HEK293T (cell line): Measurements from ENCODE around the gene MS4A7.
A peak's percentile ranks its signal among the peaks of the same experiment; 100 is the strongest.

Experiments used
- CTCF ChIA-PET: fragments of 350-600 bp; formaldehyde crosslinking; extraction: SDS; loops from one replicate; lab custom pipeline; 2021; ENCODE audit warnings: antibody characterized with exemption, inconsistent platforms; lab: Yijun Ruan, JAX
- POLR2A ChIA-PET: fragments of 350-600 bp; formaldehyde crosslinking; extraction: SDS; loops from one replicate; lab custom pipeline; 2020; ENCODE audit warnings: antibody characterized with exemption, inconsistent platforms; lab: Yijun Ruan, JAX
- DNase-seq: peaks from one replicate; pipeline ENCODE4 v3.0.0; 2012; ENCODE audit warnings: mixed read lengths; ENCODE audit errors: extremely low spot score
- ARNT ChIP-seq: fragments of 450-650 bp; IDR thresholded peaks from 2 replicates; pipeline ENCODE4 v1.6.1; 2017; ENCODE audit warnings: mild to moderate bottlenecking
- BHLHE40 ChIP-seq: fragments of 450-650 bp; IDR thresholded peaks from 2 replicates; pipeline ENCODE4 v1.6.1; 2016; ENCODE audit warnings: mild to moderate bottlenecking, moderate library complexity, borderline replicate concordance
- CTBP1 ChIP-seq: fragments of 450-650 bp; IDR thresholded peaks from 2 replicates; pipeline ENCODE4 v1.6.1; 2016; ENCODE audit warnings: borderline replicate concordance
- ELF4 ChIP-seq: fragments of 450-650 bp; IDR thresholded peaks from 2 replicates; pipeline ENCODE4 v1.6.1; 2017; ENCODE audit warnings: antibody characterized with exemption
- FOXA1 ChIP-seq: fragments of 450-650 bp; IDR thresholded peaks from 2 replicates; pipeline ENCODE4 v1.6.1; 2016; ENCODE audit warnings: mild to moderate bottlenecking
- FOXK2 ChIP-seq: fragments of 450-650 bp; IDR thresholded peaks from 2 replicates; pipeline ENCODE4 v1.6.1; 2016; ENCODE audit warnings: mild to moderate bottlenecking
- FOXM1 ChIP-seq: fragments of 450-650 bp; IDR thresholded peaks from 2 replicates; pipeline ENCODE4 v1.6.1; 2017; ENCODE audit warnings: mild to moderate bottlenecking, borderline replicate concordance
- HDGF ChIP-seq: fragments of 450-650 bp; IDR thresholded peaks from 2 replicates; pipeline ENCODE4 v1.6.1; 2017; ENCODE audit warnings: antibody characterized with exemption, borderline replicate concordance
- L3MBTL2 ChIP-seq: fragments of 450-650 bp; conservative IDR thresholded peaks from 2 replicates; pipeline ENCODE4 v1.6.1; 2016; ENCODE audit warnings: mild to moderate bottlenecking
- LEF1 ChIP-seq: fragments of 450-650 bp; IDR thresholded peaks from 2 replicates; pipeline ENCODE4 v1.6.1; 2017; ENCODE audit warnings: mild to moderate bottlenecking, borderline replicate concordance
- NFRKB ChIP-seq: fragments of 450-650 bp; IDR thresholded peaks from 2 replicates; pipeline ENCODE4 v1.6.1; 2016; ENCODE audit warnings: mild to moderate bottlenecking, moderate library complexity
- SP1 ChIP-seq: fragments of 450-650 bp; IDR thresholded peaks from 2 replicates; pipeline ENCODE4 v1.6.1; 2017
- SUZ12 ChIP-seq: fragments of 450-650 bp; IDR thresholded peaks from 2 replicates; pipeline ENCODE4 v1.6.1; 2016; ENCODE audit warnings: mild to moderate bottlenecking
- TARDBP ChIP-seq: fragments of 450-650 bp; IDR thresholded peaks from 2 replicates; pipeline ENCODE4 v1.6.1; 2016
- ZNF384 ChIP-seq: fragments of 450-650 bp; IDR thresholded peaks from 2 replicates; pipeline ENCODE4 v1.6.1; 2016
- TF ChIP-seq, protein P1 (sequence below): fragments of 450-650 bp; IDR thresholded peaks from 2 replicates; pipeline ENCODE4 v1.6.1; 2016

MS4A7 gene, protein sequence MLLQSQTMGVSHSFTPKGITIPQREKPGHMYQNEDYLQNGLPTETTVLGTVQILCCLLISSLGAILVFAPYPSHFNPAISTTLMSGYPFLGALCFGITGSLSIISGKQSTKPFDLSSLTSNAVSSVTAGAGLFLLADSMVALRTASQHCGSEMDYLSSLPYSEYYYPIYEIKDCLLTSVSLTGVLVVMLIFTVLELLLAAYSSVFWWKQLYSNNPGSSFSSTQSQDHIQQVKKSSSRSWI

DNA sequence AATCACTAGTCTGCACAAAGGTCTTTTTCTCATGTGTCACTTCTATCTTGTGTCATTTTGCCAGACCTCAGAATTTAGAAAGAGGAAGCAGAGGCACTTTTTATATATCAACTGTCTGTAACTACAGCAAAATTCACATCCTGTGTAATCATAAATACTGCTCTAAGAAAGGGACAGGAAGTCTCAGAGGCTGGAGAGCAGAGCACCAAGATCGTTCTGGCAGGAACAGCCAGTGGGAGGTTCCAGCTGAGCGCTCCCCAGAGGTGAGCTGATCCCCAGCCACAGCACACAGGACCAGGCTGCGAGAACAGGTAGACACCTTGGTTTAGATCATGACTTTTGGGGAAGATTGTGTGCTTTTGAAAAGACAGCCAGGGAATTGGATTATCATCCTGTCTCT, at the start of gene MS4A7:
MS4A7 (plus strand) TSS at position 179 of the 400 bp plus-strand sequence. CDS start 4,610 bp downstream, outside the sequence.
- POLR2A ChIA-PET = no interaction called here
- TF ChIP-seq FOXK2 (no peak), NFRKB (no peak), CTBP1 (no peak), HDGF (no peak), L3MBTL2 (no peak), LEF1 (no peak)
- no peak for DNase-seq
- CTCF ChIA-PET = no interaction called here

DNA sequence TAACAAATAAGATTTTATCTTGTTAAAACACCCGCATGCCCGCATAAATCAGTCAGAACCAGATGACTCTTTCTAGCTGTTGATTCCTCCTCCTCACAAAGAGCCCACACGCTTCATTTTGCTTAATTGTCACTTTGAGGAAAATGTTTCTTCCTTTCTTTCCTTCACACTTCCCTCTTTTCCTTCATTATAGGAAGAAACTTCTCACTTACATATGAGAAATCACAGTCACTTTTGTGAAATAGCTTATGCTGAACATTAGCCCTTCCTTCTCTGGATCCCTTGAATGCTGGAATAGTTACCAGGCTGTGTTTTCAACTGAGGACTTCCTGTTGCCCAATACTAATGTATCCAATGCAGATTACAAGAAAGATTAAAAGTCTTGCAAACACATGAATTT, 45.5 kb upstream of the MS4A7 start:
- no peak for TF ChIP-seq BHLHE40
- TF ChIP-seq SP1 = no peak
- no peak for TF ChIP-seq ELF4
- no peak for TF ChIP-seq FOXM1
- TF ChIP-seq TARDBP = no peak
- no peak for TF ChIP-seq LEF1
- TF ChIP-seq CTBP1 = no peak
- TF ChIP-seq SUZ12 = no peak
- TF ChIP-seq FOXA1 = no peak
- no peak for TF ChIP-seq ARNT
- no peak for TF ChIP-seq NFRKB
- TF ChIP-seq FOXK2 = no peak
- TF ChIP-seq HDGF = no peak
- TF ChIP-seq, protein P1, sequence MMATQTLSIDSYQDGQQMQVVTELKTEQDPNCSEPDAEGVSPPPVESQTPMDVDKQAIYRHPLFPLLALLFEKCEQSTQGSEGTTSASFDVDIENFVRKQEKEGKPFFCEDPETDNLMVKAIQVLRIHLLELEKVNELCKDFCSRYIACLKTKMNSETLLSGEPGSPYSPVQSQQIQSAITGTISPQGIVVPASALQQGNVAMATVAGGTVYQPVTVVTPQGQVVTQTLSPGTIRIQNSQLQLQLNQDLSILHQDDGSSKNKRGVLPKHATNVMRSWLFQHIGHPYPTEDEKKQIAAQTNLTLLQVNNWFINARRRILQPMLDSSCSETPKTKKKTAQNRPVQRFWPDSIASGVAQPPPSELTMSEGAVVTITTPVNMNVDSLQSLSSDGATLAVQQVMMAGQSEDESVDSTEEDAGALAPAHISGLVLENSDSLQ = no peak
- no peak for TF ChIP-seq ZNF384
- no peak for TF ChIP-seq L3MBTL2
- POLR2A ChIA-PET = no interaction called here
- no peak for DNase-seq
- CTCF ChIA-PET = interaction anchor here (0.6 to 1.2 kb wide), 2 partner anchors 12 to 1228 kb away, joined by 4 to 5 read pairs; no protein-coding TSS in a partner anchor

DNA sequence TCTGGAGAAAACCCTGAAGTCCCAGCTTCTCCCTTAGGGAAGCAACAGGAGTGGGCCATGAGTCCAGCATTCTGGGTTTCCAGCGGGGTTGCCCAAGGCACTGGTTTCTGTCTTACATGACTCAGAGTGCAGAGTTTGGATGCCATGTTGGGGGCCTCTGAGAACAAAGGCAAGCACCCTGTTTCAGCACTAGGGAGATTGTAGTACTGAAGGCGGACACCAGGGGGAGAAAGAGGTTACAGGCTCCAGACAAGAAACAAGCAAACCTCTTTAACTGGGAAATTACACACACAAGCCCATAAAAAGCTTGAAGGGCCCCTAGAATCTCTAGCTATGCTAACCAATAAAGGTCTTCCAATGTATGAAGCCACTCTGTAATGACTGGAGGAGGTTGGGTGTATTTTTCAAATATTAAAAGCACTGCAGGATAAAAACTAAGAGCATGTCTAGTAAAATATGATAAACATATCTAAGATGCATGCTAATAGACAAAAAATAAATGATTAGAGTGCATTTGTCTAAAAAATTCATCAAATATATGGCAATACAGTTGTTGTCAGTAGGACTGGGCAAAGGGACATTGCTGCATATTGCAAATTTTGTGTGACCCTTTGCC, 44.2 kb upstream of the MS4A7 start:
- CTCF ChIA-PET = interaction anchor here (0.9 to 1.3 kb wide), 3 partner anchors 9 to 29 kb away, joined by 4 to 7 read pairs (median 5); no protein-coding TSS in a partner anchor
- peak; percentile 52 for DNase-seq
- POLR2A ChIA-PET = no interaction called here
- TF ChIP-seq FOXK2 = no peak
- no peak for TF ChIP-seq FOXM1
- no peak for TF ChIP-seq SP1
- TF ChIP-seq BHLHE40 = no peak
- TF ChIP-seq HDGF = no peak
- no peak for TF ChIP-seq CTBP1
- no peak for TF ChIP-seq FOXA1
- TF ChIP-seq NFRKB = no peak
- TF ChIP-seq ELF4 = no peak
- no peak for TF ChIP-seq TARDBP
- TF ChIP-seq LEF1 = no peak
- TF ChIP-seq ARNT = no peak
- TF ChIP-seq, protein P1 = no peak
- no peak for TF ChIP-seq SUZ12
- no peak for TF ChIP-seq L3MBTL2
- no peak for TF ChIP-seq ZNF384

DNA sequence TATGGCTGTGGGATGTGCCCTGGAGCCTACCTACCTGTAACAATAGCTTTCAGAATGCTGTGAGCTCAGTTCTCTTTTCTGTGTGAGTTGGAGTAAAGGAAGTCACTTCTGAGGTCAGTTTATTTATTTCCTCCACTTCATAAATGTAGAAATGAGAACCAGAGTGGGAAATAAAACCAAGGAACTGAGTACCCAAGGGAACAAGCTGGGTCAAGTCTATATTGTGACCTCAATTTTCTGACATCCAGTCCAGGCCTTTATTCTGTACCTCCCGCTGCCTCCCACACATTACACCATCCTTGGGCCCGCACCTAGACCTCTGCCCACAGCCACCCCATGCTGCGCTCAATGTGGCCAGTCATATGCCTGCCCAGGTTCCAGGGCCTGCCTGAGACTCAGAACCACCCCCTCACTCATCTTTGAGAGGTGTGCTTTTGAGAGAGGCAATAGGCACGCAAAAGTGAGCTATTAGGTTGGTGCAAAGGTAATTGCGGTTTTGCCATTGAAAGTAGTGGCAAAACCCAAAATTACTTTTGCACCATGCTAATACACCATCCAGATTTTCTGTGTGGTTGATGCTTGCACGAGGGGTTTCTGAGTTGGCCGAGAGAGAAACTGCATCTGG, 41.5 kb upstream of the MS4A7 start:
- TF ChIP-seq HDGF (no peak), SUZ12 (no peak), NFRKB (no peak), FOXA1 (no peak), FOXM1 (no peak), L3MBTL2 (no peak), ELF4 (no peak), CTBP1 (no peak), SP1 (no peak), ARNT (no peak), LEF1 (no peak), TARDBP (no peak), ZNF384 (no peak)
- TF ChIP-seq, protein P1 = no peak

DNA sequence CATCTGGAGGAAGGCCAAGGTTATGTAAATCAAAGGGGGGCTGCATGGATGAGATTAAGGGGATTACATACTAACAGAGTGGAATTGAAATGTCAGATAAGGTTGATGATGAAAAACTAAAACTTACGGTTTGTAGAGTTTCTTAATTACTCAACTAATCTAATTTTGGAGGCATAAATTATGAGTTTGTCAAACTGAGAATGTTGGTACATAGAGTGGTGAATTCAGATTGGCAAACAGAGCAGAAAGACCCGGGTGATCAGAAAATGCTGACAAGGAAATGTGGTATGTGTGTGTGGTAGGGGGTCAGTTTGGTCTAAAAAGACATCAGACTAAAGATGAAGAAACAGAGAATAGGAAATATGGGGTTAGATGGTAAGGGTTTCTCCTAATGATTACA, 40.3 kb upstream of the MS4A7 start:
- CTCF ChIA-PET = no interaction called here
- POLR2A ChIA-PET = no interaction called here
- TF ChIP-seq LEF1 (no peak), FOXM1 (no peak), ARNT (no peak), TARDBP (no peak), CTBP1 (no peak), ZNF384 (no peak), SUZ12 (no peak), SP1 (no peak), BHLHE40 (no peak), FOXK2 (no peak), ELF4 (no peak), NFRKB (no peak), FOXA1 (no peak), L3MBTL2 (no peak), HDGF (no peak)
- TF ChIP-seq, protein P1 = no peak
- no peak for DNase-seq

More for the DNA sequence above, 41.5 kb upstream of the MS4A7 start:
- POLR2A ChIA-PET = no interaction called here
- DNase-seq = no peak
- CTCF ChIA-PET = no interaction called here
